Measurements from ENCODE around the gene PCLO.
"Not testable (repeated sequence)": the region's sequence is repeated elsewhere in the genome, so short reads cannot be mapped to it uniquely, and the experiment has no call there.

The PCLO gene

GRCh38 chr7:83130623-83131545, 31.8 kb downstream of the PCLO start:
- peak; percentile 9 for DNase-seq (ENCODE audit: low spot score)

GRCh38 chr7:83130191-83130590, 32.5 kb downstream of the PCLO start:
- DNase-seq (ENCODE audit: low spot score) = no peak

GRCh38 chr7:83119494-83119893, 43.2 kb downstream of the PCLO start:
- DNase-seq (ENCODE audit: low spot score) = peak; percentile 10

- DNase-seq (ENCODE audit: low spot score) = no peak
Observed at GRCh38 chr7:83119026-83119382, 43.7 kb downstream of the PCLO start.

GRCh38 chr7:83118347-83119025, 44.2 kb downstream of the PCLO start:
- no peak for DNase-seq (ENCODE audit: low spot score)

GRCh38 chr7:83117466-83117865, 45.2 kb downstream of the PCLO start:
- no peak for DNase-seq (ENCODE audit: low spot score)

- DNase-seq (ENCODE audit: low spot score) = no peak
Observed at GRCh38 chr7:83111391-83111790, 51.3 kb downstream of the PCLO start.

GRCh38 chr7:83109352-83109751, 53.3 kb downstream of the PCLO start:
- DNase-seq (ENCODE audit: low spot score) = no peak

GRCh38 chr7:83105948-83106347, 56.7 kb downstream of the PCLO start:
- DNase-seq (ENCODE audit: low spot score) = no peak

GRCh38 chr7:83105063-83105462, 57.6 kb downstream of the PCLO start:
- DNase-seq (ENCODE audit: low spot score) = no peak

GRCh38 chr7:83101530-83101929, 61.2 kb downstream of the PCLO start:
- DNase-seq (ENCODE audit: low spot score) = no peak

- no peak for DNase-seq (ENCODE audit: low spot score)
Observed at GRCh38 chr7:83096065-83096580, 66.6 kb downstream of the PCLO start.

- DNase-seq (ENCODE audit: low spot score) = no peak
Observed at GRCh38 chr7:83085299-83085698, 77.4 kb downstream of the PCLO start.

- DNase-seq (ENCODE audit: low spot score) = not testable (repeated sequence)
Observed at GRCh38 chr7:83079879-83080278, 82.8 kb downstream of the PCLO start.

- no peak for DNase-seq (ENCODE audit: low spot score)
Observed at GRCh38 chr7:83077328-83077727, 85.4 kb downstream of the PCLO start.

GRCh38 chr7:83072576-83073517, 89.8 kb downstream of the PCLO start:
- DNase-seq (ENCODE audit: low spot score) = no peak

GRCh38 chr7:83065714-83066113, 97.0 kb downstream of the PCLO start:
- no peak for DNase-seq (ENCODE audit: low spot score)

GRCh38 chr7:83060218-83060617, 102.5 kb downstream of the PCLO start:
- peak; percentile 12 for DNase-seq (ENCODE audit: low spot score)

GRCh38 chr7:83058667-83059066, 104.0 kb downstream of the PCLO start:
- no peak for DNase-seq (ENCODE audit: low spot score)

GRCh38 chr7:83055197-83055596, 107.5 kb downstream of the PCLO start:
- no peak for DNase-seq (ENCODE audit: low spot score)

GRCh38 chr7:83054472-83054871, 108.2 kb downstream of the PCLO start:
- DNase-seq (ENCODE audit: low spot score) = no peak

GRCh38 chr7:83053965-83054364, 108.7 kb downstream of the PCLO start:
- no peak for DNase-seq (ENCODE audit: low spot score)
